HG03342 (cell line): ENCODE results near the gene ANKRD52.
"Not testable (repeated sequence)": the region's sequence is repeated elsewhere in the genome, so short reads cannot be mapped to it uniquely, and the experiment has no call there.

Experiments
- ATAC-seq: cut with Tn5 transposase; IDR thresholded peaks from one replicate; pipeline ENCODE4 v1.9.1; 2021; ENCODE audit warnings: mild to moderate bottlenecking, moderate library complexity; ENCODE audit not compliant: unreplicated experiment

ANKRD52 gene

DNA sequence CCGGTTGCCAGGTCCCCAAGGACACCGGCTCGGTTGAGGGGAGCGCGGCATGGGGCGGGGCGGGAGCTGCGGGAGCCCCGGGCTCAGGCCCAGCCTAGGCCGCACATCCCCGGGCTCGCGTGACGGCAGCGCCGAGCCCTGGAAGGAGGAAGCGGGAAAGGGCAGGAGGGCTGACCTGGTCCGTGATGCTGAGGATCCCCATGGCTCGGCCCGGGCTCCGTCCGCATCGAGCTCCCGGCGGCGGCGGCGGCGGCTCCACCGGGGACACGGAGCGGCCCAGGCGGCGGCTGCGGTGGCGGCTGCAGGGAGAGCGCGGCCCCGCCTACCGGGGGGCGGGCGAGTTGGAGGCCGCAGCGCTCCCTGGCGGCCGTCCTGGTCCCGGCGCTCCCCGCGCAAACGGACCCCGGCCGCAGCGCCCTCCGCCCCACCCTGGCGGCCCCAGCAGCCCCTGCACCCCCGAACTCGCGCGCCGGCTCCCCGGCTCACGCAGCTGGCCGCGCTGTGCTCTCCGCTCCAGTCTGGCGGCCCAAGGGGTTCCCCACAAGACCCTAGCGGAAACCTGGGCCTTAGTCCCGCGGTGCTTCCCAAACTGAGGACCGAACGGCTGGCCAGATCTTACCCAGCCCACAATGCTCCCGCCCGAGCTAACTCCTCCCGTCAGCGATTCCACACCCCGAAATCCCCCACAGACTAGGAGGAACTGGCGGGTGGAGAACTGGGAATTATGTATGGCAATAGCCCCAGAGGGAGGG is at the start of gene ANKRD52:
Gene ANKRD52, minus strand, starts transcription at position 317 of the 752 bp plus-strand sequence. Its CDS starts 115 bp downstream, at position 202.
- ATAC-seq: peak; percentile 89

DNA sequence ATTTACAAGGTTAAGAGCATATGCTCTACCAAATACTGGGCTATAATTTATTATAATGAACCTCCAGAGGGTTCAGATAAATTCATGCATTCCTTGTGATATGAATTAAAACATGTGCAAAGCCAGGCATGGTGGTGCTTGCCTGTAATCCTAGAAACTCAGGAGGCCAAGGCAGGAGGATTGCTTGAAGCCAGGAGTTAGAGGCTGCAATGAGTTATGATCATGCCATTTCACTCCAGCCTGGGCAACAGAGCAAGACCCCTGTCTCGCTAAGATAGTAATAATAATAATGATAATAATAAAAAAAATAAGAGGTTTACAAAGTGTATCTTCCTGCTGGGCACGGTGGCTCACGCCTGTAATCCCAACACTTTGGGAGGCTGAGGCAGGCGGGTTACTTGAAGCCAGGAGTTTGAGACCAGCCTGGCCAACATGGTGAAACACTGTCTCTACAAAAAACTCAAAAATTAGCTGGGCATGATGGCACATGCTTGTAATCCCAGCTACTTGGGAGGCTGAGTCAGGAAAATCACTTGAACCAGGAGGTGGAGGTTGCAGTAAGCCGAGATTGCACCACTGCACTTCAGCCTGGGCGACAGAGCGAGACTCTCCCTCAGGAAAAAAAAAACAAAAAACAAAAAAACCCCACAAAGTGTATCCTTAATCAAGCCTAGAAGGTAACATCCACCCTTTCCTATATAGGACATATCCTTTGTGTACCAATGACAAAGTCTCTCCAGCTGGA is 49.2 kb upstream of the ANKRD52 start:
- no peak for ATAC-seq

DNA sequence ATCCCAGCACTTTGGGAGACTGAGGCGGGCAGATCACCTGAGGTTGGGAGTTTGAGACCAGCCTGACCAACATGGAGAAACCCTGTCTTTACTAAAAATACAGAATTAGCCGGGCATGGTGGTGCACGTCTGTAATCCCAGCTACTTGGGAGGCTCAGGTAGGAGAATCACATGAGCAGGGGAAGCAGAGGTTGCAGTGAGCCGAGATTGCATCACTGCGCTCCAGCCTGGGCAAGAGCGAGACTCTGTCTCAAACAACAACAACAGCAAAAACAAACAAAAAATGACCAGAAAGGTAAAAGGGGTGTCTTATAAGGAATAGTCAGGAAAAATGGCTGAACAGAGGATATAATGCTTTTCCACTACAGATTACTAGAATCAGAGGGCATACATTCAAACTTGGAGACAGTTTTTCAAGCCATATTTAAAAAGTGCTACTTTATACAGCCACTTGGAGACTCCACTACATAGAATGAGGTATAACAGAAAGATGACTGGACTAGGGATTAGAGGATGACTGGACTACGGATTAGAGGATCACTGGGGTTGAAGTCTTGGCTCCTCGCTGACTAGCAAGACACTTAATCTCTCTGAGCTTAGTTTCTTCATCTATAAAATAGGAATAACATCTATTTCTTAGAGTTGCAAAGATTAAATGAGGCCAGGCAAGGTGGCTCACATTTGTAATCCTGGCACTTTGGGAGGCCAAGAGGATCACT is 46.8 kb upstream of the ANKRD52 start:
- ATAC-seq: no peak

DNA sequence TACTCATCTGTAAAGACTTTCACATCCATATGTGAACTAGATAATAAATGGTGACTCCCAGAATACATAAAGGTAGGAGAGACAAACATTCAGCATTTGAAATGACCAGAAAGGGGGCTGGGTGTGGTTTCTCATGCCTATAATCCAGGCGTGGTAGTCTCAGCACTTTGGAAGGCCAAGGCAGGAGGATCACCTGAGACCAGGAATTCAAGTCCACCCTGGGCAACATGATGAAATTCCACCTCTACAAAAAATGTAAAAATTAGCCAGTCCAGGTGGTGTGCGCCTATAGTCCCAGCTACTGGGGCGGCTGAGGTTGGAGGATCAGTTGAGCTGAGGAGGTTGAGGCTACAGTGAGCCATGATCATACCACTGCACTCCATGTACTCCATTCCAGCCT is 46.1 kb upstream of the ANKRD52 start:
- no peak for ATAC-seq

DNA sequence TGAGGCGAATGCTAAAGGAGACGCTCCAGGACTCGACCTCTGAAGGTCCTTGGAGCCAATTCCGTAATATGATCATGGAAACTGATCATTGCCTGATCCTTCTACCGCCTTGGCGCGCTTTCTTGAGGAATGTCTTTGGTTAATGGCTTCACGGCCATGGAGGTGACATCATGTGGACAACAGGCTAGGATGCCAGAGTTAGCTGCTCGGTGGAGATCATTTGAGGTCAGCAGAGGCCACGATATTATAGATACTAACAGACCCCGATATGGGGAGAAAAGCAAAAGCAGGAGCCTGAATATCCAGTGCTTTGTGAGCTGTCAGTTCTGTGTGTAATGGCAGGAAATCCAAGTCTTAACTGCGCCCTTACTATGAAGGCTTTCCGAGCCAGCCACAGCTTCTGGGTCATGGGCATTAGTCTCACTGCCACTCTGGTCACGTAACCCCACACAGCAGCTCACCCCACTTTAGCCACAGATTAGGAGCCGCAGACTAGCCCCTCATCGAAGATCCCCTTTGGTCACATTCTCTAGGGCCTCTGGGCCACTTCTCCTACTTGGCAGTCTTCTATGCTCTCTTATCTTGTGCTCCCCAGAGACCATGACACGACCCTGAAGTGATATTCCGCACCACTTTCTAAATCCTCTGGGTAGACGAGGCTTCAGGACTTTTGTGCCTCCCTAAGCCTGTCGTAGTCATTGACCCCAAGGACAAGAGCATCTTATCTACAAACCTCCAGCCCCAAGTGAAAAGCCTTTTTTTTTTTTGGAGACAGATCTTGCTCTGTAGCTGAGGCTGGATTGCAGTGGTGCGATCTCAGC is 42.7 kb upstream of the ANKRD52 start:
- no peak for ATAC-seq

DNA sequence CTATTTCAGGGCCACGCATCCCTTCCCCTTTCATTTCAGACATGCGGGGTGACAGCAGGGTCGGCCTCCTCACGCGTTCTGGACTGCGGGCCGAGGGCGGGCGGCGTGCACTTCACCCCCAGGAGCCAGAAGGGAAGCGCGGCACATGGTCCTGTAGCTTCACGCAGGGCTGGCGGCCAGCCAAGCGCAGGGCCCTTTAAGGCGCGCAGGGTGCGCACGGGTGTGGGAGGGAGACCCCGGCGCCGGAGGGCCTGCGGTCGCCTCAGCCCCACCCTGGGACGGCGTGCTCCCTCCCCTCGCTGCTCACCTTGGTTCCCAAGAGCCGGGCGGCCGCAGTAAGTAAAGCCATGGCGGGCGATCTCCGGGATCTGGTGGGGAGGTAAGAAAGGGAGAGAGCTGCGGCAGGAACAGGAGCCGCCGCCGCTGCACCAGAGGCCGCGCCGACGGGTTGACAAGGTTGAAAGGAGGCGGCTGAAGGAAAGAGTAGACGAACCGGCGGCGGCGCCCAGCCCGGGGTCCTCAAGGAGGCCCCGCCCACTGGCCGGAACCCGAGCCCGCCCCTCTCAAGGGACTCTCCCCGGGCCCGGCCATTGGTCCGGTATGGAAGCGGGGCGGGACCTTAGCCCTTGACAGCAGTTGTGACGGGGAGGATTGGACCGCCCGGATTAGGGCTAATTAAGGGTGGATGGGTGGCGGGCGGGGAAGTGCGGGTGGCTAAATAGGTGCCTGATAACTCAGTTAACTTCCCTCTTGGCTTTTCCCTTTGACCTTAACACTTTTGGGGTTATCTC is 41.9 kb upstream of the ANKRD52 start, which contains the start of gene CS:
Gene CS, minus strand, starts transcription at position 478 of the 791 bp plus-strand sequence. Its CDS starts 129 bp downstream, at position 349.
- peak; percentile 92 for ATAC-seq

DNA sequence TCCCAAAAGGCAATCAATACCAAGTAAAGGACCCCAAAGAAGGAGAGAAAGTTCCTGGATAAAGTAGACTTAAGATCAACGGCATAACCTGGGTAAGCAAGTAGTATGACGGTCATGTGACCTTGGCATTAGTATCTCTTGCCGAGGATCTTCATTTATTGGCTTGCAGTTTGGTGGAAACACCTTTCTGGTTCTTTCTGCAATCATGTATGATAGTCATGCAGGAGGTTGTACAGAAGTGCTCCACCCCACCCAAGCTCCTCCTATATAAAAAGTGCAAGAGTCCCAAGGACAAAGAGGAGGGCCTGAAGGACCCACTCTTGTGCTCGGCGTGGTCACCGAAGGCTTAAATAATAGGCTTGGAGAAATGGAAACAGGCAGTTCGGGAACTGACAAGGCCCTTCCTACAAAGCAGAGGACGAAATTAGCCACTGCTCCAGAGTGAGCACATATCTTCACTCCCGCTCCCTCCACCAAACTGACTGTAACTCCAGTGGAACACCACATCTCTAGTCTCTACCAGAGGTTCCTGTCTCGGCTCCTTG is 41.2 kb upstream of the ANKRD52 start:
- no peak for ATAC-seq

DNA sequence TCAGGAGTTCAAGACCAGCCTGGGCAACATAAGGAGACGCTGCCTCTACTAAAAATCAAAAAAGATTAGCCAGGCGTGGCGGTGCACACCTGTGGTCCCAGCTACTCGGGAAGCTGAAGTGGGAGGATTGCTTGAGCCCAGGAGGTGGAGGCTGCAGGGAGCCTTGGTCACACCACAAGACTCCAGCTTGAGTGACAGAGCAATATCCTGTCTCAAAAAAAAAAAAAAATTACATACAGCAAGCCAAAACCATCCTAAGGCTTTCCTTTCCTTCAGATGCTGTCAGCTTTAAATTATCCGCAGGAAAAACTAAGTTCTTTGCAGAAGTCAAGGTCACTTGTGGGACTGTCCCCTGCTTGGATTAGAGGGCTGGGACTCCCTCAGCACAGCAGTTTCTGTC is 40.6 kb upstream of the ANKRD52 start:
- no peak for ATAC-seq

DNA sequence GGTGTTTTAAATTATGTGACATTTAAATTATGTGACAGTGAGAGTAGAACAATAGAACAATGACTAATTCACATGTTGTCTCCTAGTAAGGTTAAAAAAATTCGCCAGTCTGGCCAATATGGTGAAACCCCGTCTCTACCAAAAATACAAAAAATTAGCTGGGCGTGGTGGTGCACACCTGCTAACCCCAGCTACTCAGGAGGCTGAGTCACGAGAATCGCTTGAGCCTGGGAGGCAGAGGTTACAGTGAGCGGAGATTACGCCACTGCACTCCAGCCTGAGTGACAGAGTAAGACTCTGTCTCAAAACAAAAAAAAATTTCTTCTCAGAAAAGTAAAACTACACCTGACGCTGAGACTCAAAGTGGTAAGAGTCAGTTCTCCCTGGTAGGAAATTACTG is 39.2 kb upstream of the ANKRD52 start:
- ATAC-seq: no peak

DNA sequence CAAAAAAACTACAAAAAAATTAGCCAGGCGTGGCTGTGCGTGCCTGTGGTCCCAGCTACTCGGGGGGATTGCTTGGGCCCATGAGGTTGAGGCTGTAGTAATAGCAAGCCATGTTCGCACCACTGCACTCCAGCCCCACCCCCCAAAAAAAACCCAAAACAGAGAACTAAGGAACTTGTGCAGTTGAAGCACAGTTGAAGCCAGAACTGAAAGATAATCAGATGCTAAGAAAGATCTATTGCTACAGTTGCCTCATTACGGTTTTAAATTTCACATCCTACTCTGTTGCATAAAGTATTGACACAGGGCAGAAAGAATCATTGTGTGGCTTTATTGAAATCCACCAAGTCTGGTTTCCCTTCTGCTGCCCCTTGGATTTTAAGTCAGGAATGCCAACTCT is 38.1 kb upstream of the ANKRD52 start:
- no peak for ATAC-seq

DNA sequence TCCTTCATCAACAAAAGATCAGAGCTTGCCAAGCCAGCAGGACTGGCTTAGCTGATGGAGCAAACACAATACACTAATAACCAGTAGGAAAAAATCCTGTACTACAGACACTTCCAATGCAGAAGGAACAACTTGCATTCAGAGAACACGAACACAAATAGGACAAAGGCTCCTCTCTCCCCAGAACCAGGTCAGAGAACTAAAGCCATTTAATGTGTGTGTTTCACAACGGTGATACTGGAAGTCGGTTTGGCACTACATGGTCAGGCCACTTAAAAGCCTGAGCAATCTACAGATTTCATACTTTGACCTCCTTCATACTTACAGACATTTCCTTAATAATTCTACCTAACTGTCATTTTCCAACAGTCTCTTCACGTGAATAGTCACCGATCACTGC is 35.6 kb upstream of the ANKRD52 start:
- ATAC-seq: no peak

DNA sequence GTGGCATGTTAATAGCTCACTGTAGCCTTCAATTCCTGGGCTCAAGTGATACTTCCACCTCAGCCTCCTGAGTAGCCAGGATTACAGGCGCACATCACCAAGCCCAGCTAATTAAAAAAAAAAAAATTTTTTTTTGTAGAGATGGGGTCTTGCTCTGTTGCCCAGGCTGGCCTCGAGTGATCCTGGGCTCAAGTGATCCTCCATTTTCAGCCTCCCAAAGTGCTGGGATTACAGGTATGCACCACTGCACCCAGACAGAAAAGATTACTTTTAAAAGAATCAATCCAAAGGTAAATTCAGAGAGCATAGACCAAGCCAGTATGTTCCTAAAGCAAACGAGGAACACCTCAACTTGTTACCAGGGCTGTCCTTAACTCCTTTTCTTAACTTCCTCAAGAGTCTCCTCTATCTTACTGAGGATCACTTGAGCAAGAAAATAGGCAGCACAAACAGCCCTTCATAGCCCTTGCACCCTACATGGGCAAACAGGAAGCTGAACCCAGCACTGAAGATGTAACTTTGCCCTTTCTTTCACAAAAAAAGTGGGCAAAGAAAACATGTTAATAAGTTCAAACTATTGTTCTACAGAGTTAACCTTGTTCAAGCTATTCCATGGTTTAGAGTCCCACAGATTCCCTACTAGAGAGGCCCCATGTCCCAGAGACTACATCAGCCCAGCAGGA is 30.7 kb upstream of the ANKRD52 start:
- no peak for ATAC-seq

DNA sequence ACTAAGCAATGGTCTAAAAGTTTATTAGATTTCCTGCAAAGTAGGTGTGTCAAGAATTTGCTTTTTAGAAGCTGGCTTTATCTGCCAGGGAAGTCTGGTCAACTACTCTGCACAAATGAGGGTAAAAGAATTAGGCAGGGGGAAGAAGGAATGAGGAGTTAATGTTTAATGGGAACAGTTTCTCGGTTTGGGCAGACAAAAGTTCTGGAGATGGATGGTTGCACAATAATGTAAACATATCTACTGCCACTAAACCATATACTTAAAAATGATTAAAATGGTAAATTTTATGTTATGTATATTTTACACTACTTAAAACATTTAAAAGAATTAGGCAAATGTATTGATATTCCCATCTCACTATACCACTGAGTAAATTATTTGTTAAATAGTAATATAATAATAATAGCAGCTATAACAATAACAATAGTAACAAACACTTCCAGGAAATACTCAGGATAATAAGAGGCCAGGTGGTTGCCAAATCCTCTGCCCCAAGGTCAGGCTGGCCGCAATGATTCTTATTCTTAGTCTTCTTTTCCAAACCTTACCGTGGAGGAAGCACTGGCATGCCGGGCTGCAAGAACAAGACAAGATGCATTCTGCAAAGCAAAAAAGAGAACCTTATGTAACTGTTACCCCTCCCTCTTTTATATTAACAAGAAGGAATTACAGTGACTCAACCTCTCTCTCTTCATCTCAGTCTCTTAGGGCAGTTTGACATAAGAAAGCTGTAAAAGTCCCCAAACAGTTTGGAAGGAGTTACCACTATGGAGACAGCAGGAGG is 28.1 kb upstream of the ANKRD52 start:
- ATAC-seq: no peak

DNA sequence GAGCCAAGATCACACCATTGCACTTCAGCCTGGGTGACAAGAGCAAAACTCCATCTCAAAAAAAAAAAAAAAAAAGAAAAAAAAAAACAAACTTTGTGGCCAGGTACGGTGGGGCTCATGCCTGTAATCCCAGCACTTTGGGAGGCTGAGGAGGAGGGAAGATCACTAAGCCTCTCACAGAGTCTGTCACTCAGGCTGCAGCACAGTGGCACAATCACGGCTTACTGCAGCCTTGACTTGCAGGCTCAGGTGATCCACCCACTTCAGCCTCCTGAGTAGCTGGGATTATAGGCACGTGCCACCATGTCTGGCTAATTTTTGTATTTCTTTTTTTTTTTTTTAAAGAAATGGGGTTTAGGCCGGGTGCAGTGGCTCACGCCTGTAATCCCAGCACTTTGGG is 26.1 kb upstream of the ANKRD52 start:
- ATAC-seq: not testable (repeated sequence)

DNA sequence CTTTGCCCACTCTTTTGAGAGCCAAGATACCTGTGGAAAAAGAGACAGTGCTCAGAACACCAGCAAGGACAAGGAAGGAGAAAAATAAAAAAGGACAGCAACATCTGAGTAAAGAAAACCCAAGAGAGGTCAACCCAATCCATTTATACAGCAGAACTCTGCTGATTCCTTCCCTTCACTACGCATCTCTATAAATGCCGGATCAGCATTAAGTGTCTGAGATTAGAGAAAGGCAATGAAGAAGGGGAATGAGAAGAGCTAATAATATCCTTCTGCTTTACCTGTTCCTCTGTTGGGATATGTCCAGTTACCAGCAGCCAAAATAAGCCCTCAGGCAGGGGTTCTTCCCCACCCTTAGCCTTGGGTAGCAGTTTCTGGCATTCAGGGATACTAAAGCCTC is 24.4 kb upstream of the ANKRD52 start:
- no peak for ATAC-seq

DNA sequence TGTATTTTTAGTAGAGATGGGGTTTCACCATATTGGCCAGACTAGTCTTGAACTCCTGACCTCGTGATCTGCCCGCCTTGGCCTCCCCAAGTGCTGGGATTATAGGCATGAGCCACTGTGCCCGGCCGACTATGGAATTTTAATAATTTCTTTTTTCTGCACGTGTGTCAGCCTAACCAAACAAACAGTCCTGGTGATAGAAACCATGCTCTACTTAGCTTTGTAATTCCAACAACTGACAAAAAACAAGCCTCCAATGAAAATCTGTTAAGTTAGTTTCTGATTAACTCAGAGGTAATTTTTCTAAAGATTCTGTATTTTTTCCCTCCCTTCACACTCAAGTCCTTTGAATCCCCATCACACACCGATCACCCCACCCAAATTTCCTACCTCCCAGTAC is 23.8 kb upstream of the ANKRD52 start:
- no peak for ATAC-seq

DNA sequence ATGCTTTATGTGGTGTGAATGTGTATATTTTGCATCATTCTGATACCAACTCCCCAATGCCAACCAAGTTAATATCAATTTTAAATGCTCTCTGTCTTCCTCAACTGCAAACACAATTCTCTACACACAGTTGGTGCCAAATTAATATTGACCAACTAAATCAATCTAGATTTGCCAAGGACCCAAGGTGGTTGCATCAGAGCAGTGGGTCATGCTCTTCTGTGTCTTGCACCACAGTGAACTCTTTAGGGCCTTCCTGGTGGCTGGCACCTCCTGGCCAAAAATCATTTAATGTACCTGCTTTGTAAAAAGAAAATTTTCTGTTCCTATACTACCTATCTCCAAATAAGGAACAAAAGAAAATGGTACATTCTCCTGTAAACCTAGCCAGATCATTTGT is 22.7 kb upstream of the ANKRD52 start:
- ATAC-seq: no peak

DNA sequence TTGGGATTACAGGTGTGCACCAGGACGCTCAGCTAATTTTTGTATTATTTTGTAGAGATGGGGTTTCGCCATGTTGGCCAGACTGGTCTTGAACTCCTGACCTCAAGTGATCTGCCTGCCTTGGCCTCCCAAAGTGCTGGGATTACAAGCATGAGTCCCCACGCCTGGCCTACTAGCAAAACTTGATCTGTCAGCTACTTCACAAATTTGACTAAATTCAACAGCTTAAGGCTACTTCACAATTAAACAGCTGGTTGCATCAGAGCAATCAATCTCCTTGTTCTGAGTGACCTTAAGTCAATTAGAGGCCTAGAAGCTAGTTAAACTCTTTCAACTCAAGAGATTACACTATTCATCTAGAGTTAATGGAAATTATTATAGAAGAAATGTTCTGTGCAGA is 20.7 kb upstream of the ANKRD52 start:
- ATAC-seq: no peak
